Measurements from ENCODE around the gene AP1B1.

Gene AP1B1

DNA sequence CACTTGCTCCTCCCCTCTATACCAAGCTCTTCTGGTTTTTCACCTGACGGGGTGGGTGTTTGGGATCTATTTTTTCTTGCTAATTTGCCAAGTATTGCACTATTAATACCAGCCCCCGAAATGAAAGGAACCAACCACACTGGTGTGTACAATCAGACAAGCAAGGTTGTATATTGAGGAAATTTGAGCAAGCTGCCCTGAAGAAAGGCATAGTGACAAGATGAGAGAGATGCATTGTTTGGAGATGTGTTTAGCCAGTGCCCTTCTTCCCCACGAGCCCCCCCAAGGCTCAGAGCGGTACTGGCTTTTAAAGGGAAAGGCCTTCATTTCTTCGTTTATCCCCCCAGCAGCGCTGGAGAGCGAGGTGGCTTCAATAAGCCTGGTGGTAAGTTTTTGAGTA lies 97.2 kb downstream of the AP1B1 start:
- DNase-seq, result no peak

DNA sequence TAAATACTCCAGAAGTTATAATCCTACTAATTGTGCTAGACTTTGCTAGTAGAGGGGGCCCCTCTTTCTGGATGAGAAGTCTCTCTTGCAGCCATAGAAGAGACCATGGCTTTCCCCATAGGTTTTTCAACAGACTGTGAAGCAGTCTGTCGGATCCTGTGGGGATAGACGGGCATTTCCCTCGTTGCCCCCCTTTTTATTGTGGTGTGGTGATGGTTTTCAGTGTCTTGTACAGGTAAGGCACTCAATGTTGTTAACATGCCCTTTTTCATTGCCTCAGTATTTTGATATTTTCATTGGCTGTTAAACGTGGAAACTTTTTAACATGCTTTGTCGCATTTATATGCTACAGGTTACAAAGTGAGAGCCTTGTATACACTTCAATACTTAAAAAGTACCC lies 98.3 kb downstream of the AP1B1 start:
- DNase-seq, result no peak

DNA sequence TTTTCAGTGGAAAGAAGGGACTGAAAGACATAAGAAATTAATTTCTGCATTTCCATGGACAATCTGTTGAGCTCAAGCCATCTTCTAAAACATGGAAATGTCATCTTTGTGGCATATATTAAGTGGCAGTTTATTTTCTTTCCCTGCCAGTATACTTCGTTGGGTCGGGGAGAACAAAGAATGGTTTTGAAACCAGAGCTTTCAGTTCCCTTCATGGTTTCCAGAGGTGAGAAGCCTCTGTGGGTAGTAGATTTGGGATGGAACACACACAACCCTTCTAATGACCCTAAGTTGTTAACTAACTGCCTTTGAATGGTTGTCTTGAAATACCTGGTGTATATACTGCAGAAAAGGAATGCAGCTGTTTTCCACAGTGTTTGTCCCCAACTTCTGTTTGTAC lies 99.5 kb downstream of the AP1B1 start:
- no peak for DNase-seq

DNA sequence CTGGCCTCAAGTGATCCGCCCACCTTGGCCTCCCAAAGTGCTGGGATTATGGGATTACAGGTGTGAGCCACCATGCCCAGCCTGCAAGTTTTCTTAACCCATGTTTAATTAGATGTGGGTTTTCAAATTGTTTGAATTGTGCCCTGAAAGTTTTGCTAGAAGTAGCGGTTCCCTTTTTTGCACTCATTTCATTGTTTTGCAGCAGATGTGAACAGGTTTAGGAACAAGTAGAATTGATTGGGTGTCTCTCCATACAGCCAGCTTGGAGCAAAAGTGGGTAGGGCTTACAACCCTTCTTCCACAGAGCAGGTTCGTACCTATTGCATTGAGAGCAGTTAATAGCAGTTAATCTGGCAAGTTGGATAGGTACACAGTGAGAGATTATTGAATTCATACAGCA lies 104.2 kb downstream of the AP1B1 start:
- DNase-seq, result no peak

DNA sequence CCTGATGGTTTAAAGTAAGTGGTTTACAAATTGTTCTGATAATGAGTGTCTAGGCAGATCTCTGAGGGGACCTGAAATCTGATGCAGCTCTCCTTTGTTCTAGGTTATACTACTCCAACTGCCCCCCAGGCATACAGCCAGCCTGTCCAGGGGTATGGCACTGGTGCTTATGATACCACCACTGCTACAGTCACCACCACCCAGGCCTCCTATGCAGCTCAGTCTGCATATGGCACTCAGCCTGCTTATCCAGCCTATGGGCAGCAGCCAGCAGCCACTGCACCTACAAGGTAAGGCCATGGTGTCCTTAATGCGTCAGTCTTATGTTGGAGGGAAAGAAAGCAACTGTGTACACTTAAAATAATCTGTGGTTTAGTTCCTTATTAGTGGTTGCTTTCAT lies 110.4 kb downstream of the AP1B1 start:
- no peak for DNase-seq

Measured in hippocampal formation (tissue), 2 donors.